Loucy (cell line): ENCODE data around the gene TEX12.

Experiments
- H2AFZ ChIP-seq: fragments of 200-600 bp; sonication (generic); 2 replicates; pipeline ENCODE4 v1.6.0; 2016; ENCODE audit warnings: antibody characterized with exemption, mild to moderate bottlenecking, low read length, moderate library complexity
- H3F3A ChIP-seq: fragments of 200-600 bp; 2 replicates; pipeline ENCODE4 v1.6.0; 2016; ENCODE audit warnings: antibody characterized with exemption, low read depth, mild to moderate bottlenecking
- H3K27me3 ChIP-seq: fragments of 200-600 bp; sonication (generic); 2 replicates; pipeline ENCODE4 v1.6.1; 2014; ENCODE audit warnings: low read length, mild to moderate bottlenecking; ENCODE audit not compliant: insufficient read depth, poor library complexity, severe bottlenecking
- H3K36me3 ChIP-seq: fragments of 200-600 bp; sonication (generic); 2 replicates; pipeline ENCODE4 v1.6.1; 2016; ENCODE audit warnings: low read length; ENCODE audit not compliant: insufficient read depth
- H3K4me1 ChIP-seq: fragments of 200-600 bp; sonication (generic); 2 replicates; pipeline ENCODE4 v1.5.1; 2014; ENCODE audit warnings: low read length, mild to moderate bottlenecking; ENCODE audit not compliant: insufficient read depth, poor library complexity, severe bottlenecking
- H3K4me2 ChIP-seq: fragments of 200-600 bp; sonication (generic); 2 replicates; pipeline ENCODE4 v1.6.0; 2014; ENCODE audit warnings: antibody characterized with exemption, low read length, low read depth, mild to moderate bottlenecking; ENCODE audit not compliant: poor library complexity, severe bottlenecking
- H3K4me3 ChIP-seq: fragments of 200-600 bp; sonication (generic); 2 replicates; pipeline ENCODE4 v1.5.1; 2014; ENCODE audit warnings: low read length, mild to moderate bottlenecking, mixed read lengths; ENCODE audit not compliant: poor library complexity, severe bottlenecking
- H3K79me2 ChIP-seq: fragments of 200-600 bp; sonication (generic); 2 replicates; pipeline ENCODE4 v1.6.1; 2014; ENCODE audit warnings: low read length; ENCODE audit not compliant: insufficient read depth
- H3K9ac ChIP-seq: fragments of 200-600 bp; sonication (generic); 2 replicates; pipeline ENCODE4 v1.6.0; 2014; ENCODE audit warnings: mild to moderate bottlenecking, low read depth, low read length, moderate library complexity; ENCODE audit not compliant: poor library complexity, severe bottlenecking
- H3K9me2 ChIP-seq: fragments of 200-600 bp; sonication (generic); replicated peaks from 2 replicates; pipeline ENCODE4 v1.6.1; 2016; ENCODE audit warnings: low read depth, low read length, mixed read lengths
- H3K9me3 ChIP-seq: fragments of 200-600 bp; sonication (generic); 2 replicates; pipeline ENCODE4 v1.6.1; 2014; ENCODE audit warnings: mild to moderate bottlenecking, antibody characterized with exemption, low read length, low read depth; ENCODE audit not compliant: insufficient read depth
- H4K20me1 ChIP-seq: fragments of 200-600 bp; sonication (generic); 2 replicates; pipeline ENCODE4 v1.6.0; 2014; ENCODE audit warnings: antibody characterized with exemption, low read length, mild to moderate bottlenecking; ENCODE audit not compliant: insufficient read depth, poor library complexity, severe bottlenecking
- CTCF ChIP-seq: fragments of 200-600 bp; sonication (generic); conservative IDR thresholded peaks from 2 replicates; pipeline ENCODE4 v1.5.1; 2014; ENCODE audit warnings: mild to moderate bottlenecking, antibody characterized with exemption, low read length
- EZH2phosphoT487 ChIP-seq: fragments of 200-600 bp; IDR thresholded peaks from 2 replicates; pipeline ENCODE4 v1.6.1; 2018; ENCODE audit warnings: antibody characterized with exemption, mild to moderate bottlenecking, moderate library complexity, borderline replicate concordance

TEX12 gene

DNA sequence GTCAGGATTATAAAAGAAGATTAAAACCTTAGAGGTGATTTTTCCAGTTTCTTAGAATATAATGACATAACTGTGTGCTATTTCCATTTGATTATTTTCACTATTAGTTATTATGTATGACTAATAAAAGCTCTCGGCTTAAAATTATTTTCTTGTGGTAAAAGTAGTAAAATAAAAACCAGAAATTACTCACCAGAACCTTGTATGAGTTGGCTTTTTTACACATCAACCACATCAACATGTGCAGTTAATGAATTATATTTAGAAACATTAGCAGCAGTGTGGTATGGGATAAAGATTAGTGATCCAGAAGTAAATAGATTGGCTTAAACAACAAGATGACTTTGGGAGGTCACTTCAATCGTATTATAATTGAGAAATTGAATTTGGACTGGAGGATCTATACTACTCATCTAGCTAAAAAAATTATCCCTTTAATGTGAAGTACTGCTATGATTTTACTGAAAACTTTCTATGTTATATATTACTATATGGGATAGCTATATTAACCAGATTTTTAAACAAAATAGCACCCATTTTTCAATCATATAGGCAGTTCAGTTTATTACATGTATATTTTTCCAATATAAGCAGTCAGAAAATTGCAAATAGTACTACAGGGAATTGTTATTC, 5.3 kb downstream of the TEX12 start:
- Histone ChIP-seq H3K4me3 (no peak overlapping the region), H3K27me3 (no peaks in the 10 kb centered on the region), H3K4me1 (peaks cover 17% of the 10 kb centered on the region), H3F3A (peaks cover 3% of the 10 kb centered on the region; the same call in 1 of the 2 replicates), H3K4me2 (no peak overlapping the region), H4K20me1 (no peaks in the 10 kb centered on the region), H3K36me3 (no peaks in the 10 kb centered on the region), H3K9ac (no peak overlapping the region), H2AFZ (no peak overlapping the region), H3K79me2 (no peaks in the 10 kb centered on the region), H3K9me2 (no peaks in the 10 kb centered on the region), H3K9me3 (no peaks in the 10 kb centered on the region)
- TF ChIP-seq CTCF (no peak), EZH2phosphoT487 (no peak)

DNA sequence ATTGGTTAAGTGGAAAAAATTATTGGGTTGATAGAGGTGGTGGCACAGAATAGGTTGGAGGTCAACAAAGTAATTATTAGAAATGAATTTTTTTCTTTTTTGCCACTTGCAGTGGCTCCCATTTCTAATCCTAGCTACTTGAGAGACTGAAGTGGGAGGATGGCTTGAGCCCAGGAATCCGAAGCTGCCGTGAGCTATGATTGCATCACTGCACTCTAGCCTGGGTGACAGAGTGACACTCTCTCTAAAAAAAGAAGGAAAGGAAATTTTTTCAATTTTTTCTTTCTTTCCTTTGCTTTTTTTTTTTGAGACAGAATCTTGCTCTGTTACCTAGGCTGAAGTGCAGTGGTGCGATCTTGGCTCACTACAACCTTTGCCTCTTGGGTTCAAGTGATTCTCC, 6.0 kb downstream of the TEX12 start:
- Histone ChIP-seq H3K4me1 (peaks cover 17% of the 10 kb centered on the region), H4K20me1 (no peaks in the 10 kb centered on the region), H3K9me3 (no peaks in the 10 kb centered on the region), H3K9me2 (no peaks in the 10 kb centered on the region), H2AFZ (no peak overlapping the region), H3K4me2 (no peak overlapping the region), H3K9ac (no peak overlapping the region), H3K27me3 (no peaks in the 10 kb centered on the region), H3K4me3 (no peak overlapping the region), H3K79me2 (no peaks in the 10 kb centered on the region), H3F3A (peaks cover 3% of the 10 kb centered on the region; the same call in 1 of the 2 replicates), H3K36me3 (no peaks in the 10 kb centered on the region)
- TF ChIP-seq EZH2phosphoT487 (no peak), CTCF (no peak)

DNA sequence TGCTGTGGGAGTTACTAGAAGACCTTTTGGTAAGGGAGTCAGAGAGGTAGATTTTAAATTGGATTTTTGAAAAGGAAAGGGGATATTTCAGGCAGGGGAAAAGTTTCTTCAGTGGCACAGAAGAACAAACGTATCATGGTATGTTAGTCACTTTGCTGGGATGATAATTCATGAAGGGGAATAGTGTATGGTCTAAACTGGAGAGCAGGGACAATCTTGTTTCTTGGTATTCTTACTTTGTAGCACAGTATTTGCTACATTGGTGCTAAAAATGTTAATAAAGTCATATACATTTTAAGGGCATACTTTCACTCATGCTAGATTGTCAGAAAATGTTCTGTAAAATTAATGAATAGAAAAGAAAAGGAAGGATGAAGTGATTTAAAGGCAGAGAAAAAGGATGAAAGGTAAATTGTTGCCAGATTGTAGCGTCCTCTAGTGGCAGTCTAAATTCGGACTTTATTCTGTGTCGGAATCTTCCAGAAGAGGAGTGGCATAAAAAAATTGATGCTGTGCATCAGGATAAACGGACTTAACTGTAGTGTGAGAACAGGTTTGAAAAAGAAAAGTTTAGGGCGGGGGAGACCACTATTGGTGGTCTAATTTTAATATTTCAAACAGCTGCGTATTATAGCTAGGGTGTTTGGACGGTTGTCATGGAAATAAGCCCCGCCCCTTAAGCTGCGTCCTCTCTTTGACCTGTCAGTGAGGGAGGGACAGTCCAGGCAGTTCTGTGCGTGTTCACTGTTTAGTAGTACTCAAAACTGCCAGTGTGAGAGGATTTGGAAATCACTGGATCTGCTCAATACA, 7.8 kb downstream of the TEX12 start, which contains the start of gene BCO2:
BCO2 (plus strand) TSS at position 724 of the 810 bp plus-strand sequence. CDS start 90 bp downstream, outside the sequence.
- Histone ChIP-seq H3K9ac (no peak within 1 kb of the TSS), H3F3A (peaks cover 3% of the 10 kb centered on the region; the same call in 1 of the 2 replicates)

More for the DNA sequence above, 7.8 kb downstream of the TEX12 start, which contains the start of gene BCO2:
- Histone ChIP-seq H4K20me1 (no peaks in the 10 kb centered on the region), H3K36me3 (no peaks in the 10 kb centered on the region), H3K27me3 (no peaks in the 10 kb centered on the region), H3K4me3 (peak within 1 kb of the TSS; percentile 62), H3K9me2 (no peaks in the 10 kb centered on the region), H2AFZ (peak within 1 kb of the TSS; percentile 46), H3K9me3 (no peaks in the 10 kb centered on the region), H3K4me1 (peaks cover 34% of the 10 kb centered on the region), H3K79me2 (no peaks in the 10 kb centered on the region), H3K4me2 (peak within 1 kb of the TSS; percentile 73)
- TF ChIP-seq EZH2phosphoT487, result no peak
- TF ChIP-seq CTCF, result peak; percentile 90
